ENCODE data around the gene ABCC12.

ABCC12 gene

GRCh38 chr16:48155926-48156789 is at the start of gene ABCC12:
ABCC12 (minus strand) TSS chr16:48155993; CDS start chr16:48146424, 9,569 bp downstream.
- no peak for TF ChIP-seq CTCF (IDR thresholded peaks at IDR 0.05; ENCODE audit: extremely low read depth, insufficient read depth, missing control alignments)
- in situ Hi-C loops (cut with MboI; ENCODE audit: low pct_unique_long_range_greater_than_20kb, low sequenced_read_pairs, unreplicated experiment), result loop anchor here (10.0 kb wide), 1 partner anchor 1011 kb away; the partner anchor contains the start of gene NETO2
- no peak for DNase-seq (ENCODE audit: low spot score)

- in situ Hi-C loops (cut with MboI; ENCODE audit: low pct_unique_long_range_greater_than_20kb, low sequenced_read_pairs, unreplicated experiment), result no loop called here
These were observed 49.0 kb upstream of the ABCC12 start for GRCh38 chr16:48204825-48205151.

GRCh38 chr16:48203974-48204824 is 48.4 kb upstream of the ABCC12 start:
- DNase-seq (ENCODE audit: low spot score), result no peak
- in situ Hi-C loops (cut with MboI; ENCODE audit: low pct_unique_long_range_greater_than_20kb, low sequenced_read_pairs, unreplicated experiment), result no loop called here
- no peak for TF ChIP-seq CTCF (IDR thresholded peaks at IDR 0.05; ENCODE audit: extremely low read depth, insufficient read depth, missing control alignments)

More at GRCh38 chr16:48204825-48205151, 49.0 kb upstream of the ABCC12 start:
- DNase-seq (ENCODE audit: low spot score), result no peak
- no peak for TF ChIP-seq CTCF (IDR thresholded peaks at IDR 0.05; ENCODE audit: extremely low read depth, insufficient read depth, missing control alignments)

GRCh38 chr16:48201515-48202201 is 45.9 kb upstream of the ABCC12 start:
- DNase-seq (ENCODE audit: low spot score), result no peak
- no peak for TF ChIP-seq CTCF (IDR thresholded peaks at IDR 0.05; ENCODE audit: extremely low read depth, insufficient read depth, missing control alignments)
- in situ Hi-C loops (cut with MboI; ENCODE audit: low pct_unique_long_range_greater_than_20kb, low sequenced_read_pairs, unreplicated experiment), result no loop called here

GRCh38 chr16:48197294-48197693 is 41.5 kb upstream of the ABCC12 start:
- no peak for TF ChIP-seq CTCF (IDR thresholded peaks at IDR 0.05; ENCODE audit: extremely low read depth, insufficient read depth, missing control alignments)
- DNase-seq (ENCODE audit: low spot score), result no peak
- in situ Hi-C loops (cut with MboI; ENCODE audit: low pct_unique_long_range_greater_than_20kb, low sequenced_read_pairs, unreplicated experiment), result no loop called here

All from GM13977 (cell line).